ENCODE results near the gene CDH4. TPM values are rescaled to one million over a fixed set of nuclear protein-coding genes. Genes with fewer than 3 reads are reported as not detected.
A peak's percentile ranks its signal among the peaks of the same experiment; 100 is the strongest.

Gene CDH4
- total and polyA plus RNA-seq, 2 of the 8 experiments (the other 6 are each of a cell fraction or from before 2014, with no cell fraction given) = 4.3 to 7.9 TPM

GRCh38 chr20:61419010-61419409, 166.9 kb downstream of the CDH4 start:
- no peak overlapping the region for H2BK120ac ChIP-seq (replicated peaks; ENCODE audit: low read depth, low read length)
- H3K4ac ChIP-seq (replicated peaks; ENCODE audit: insufficient read length, low read depth, low read length) = no peak overlapping the region
- H2AK5ac ChIP-seq (ENCODE audit: low read depth, low read length) = 0 out of 2 replicates have a peak overlapping the region, but pooled peaks have one; percentile 28
- no peak for DNase-seq (ENCODE audit: low read depth in 1 of 2, low spot score in 2 of 2)
- H2BK5ac ChIP-seq (ENCODE audit: low read depth, low read length) = no peak overlapping the region
- H3K36me3 ChIP-seq (ENCODE audit: control insufficient read depth in 2 of 4, insufficient read depth in 4 of 4, low read length in 3 of 4) = no peaks in the 10 kb centered on the region
- POLR2A ChIA-PET (ENCODE audit: partially characterized antibody) = interaction anchor here (1.1 kb wide), 1 partner anchor 17 kb away, joined by 3 read pairs; no protein-coding TSS in a partner anchor
- no peaks in the 10 kb centered on the region for H3K79me2 ChIP-seq (ENCODE audit: control insufficient read depth in 1 of 2, insufficient read depth in 2 of 2, low read length in 2 of 2)
- H3K23me2 ChIP-seq (ENCODE audit: low read depth, low read length) = peaks cover 2% of the 10 kb centered on the region; the same call in 1 of the 2 replicates
- no peak overlapping the region for H3K27ac ChIP-seq (ENCODE audit: low read depth, low read length)
- no peak overlapping the region for H3K18ac ChIP-seq (ENCODE audit: extremely low read depth, low read length)
- H3K9me3 ChIP-seq (ENCODE audit: insufficient read depth in 2 of 2, low read depth in 1 of 2, low read length in 1 of 2) = no peaks in the 10 kb centered on the region
- WGBS, 2 experiments (ENCODE audit: extremely low coverage in 1 of 2, insufficient coverage in 1 of 2, insufficient read length in 1 of 2, insufficient replicate concordance in 2 of 2, low coverage in 1 of 2, low lambda C conversion rate in 2 of 2, missing lambda C conversion rate in 1 of 2) = 89% methylated on average over 14 of the region's 14 CpGs; no CpG with 5 or more reads in 1 of the 2 experiments
- CTCF ChIA-PET (ENCODE audit: partially characterized antibody) = interaction anchor here (1.1 kb wide), 1 partner anchor 468 kb away, joined by 3 read pairs; no protein-coding TSS in a partner anchor
- peaks cover 0 to 9% (median 7%) of the 10 kb centered on the region in 4 experiments; a peak in 5 of 7 replicates for H3K4me1 ChIP-seq (replicated peaks in 1 of 4; ENCODE audit: control insufficient read depth in 3 of 4, insufficient read depth in 4 of 4, low read length in 3 of 4)
- no peak overlapping the region for H2BK12ac ChIP-seq (ENCODE audit: low read depth, low read length)
- H3K56ac ChIP-seq (replicated peaks; ENCODE audit: insufficient read length, low read depth, low read length) = no peak overlapping the region
- no peak for FAIRE-seq
- H3K4me2 ChIP-seq (ENCODE audit: insufficient read depth in 1 of 2, low read depth in 2 of 2, low read length in 2 of 2) = no peak overlapping the region
- H4K91ac ChIP-seq (replicated peaks; ENCODE audit: insufficient read length, low read length) = no peak overlapping the region
- peaks cover 0 to 3% of the 10 kb centered on the region in 2 experiments for H4K20me1 ChIP-seq (replicated peaks in 1 of 2; ENCODE audit: control insufficient read depth in 1 of 2, insufficient read depth in 2 of 2, low read length in 2 of 2)
- no peak overlapping the region for H3K9ac ChIP-seq (replicated peaks in 1 of 4; ENCODE audit: extremely low read depth in 1 of 4, low read depth in 3 of 4, low read length in 3 of 4)
- H3K14ac ChIP-seq (ENCODE audit: insufficient read length) = no peak overlapping the region
- H4K5ac ChIP-seq (ENCODE audit: insufficient read length, low read depth, low read length) = no peak overlapping the region
- TF ChIP-seq SIRT6 (IDR thresholded peaks at IDR 0.05; ENCODE audit: low read length) (no peak), FOSL1 (IDR thresholded peaks at IDR 0.05; ENCODE audit: insufficient read depth, low read depth, low read length) (no peak), BCL11A (IDR thresholded peaks at IDR 0.05; ENCODE audit: low read depth in 2 of 2, low read length in 2 of 2) (no peak), KDM1A (IDR thresholded peaks at IDR 0.05; ENCODE audit: borderline replicate concordance, low read length) (no peak), CHD1 (IDR thresholded peaks at IDR 0.05; ENCODE audit: low read depth, low read length) (no peak), TAF1 (IDR thresholded peaks at IDR 0.05; ENCODE audit: low read depth, low read length) (no peak), RAD21 (IDR thresholded peaks at IDR 0.05 in 1 of 2, conservative IDR thresholded peaks at IDR 0.05 in 1 of 2; ENCODE audit: low read depth in 2 of 2, low read length in 2 of 2) (no peak), SUZ12 (IDR thresholded peaks at IDR 0.05; ENCODE audit: low read length) (no peak), RBBP5 (IDR thresholded peaks at IDR 0.05; ENCODE audit: borderline replicate concordance, low read depth, low read length) (no peak), BACH1 (IDR thresholded peaks at IDR 0.05; ENCODE audit: low read length) (no peak), EP300 (IDR thresholded peaks at IDR 0.05; ENCODE audit: borderline replicate concordance in 1 of 2, low read depth in 2 of 2, low read length in 2 of 2) (no peak)
- no peak overlapping the region for H3K4me3 ChIP-seq (ENCODE audit: extremely low read depth in 1 of 4, insufficient read depth in 2 of 4, low read depth in 3 of 4, low read length in 4 of 4)
- H3K79me1 ChIP-seq (ENCODE audit: low read depth, low read length) = no peaks in the 10 kb centered on the region
- no peak overlapping the region for H2BK20ac ChIP-seq (ENCODE audit: low read length)
- H3K23ac ChIP-seq (ENCODE audit: insufficient read length) = no peak overlapping the region
- H3K27me3 ChIP-seq (replicated peaks in 1 of 4; ENCODE audit: control insufficient read depth in 3 of 4, extremely low read depth in 1 of 4, insufficient read depth in 3 of 4, low read length in 3 of 4) = peaks cover 0 to 2% (median 0%) of the 10 kb centered on the region in 4 experiments; a peak in 3 of 7 replicates
- H2BK15ac ChIP-seq (ENCODE audit: low read length) = 0 out of 2 replicates have a peak overlapping the region, but pooled peaks have one; percentile 61
- no peak overlapping the region for H2AFZ ChIP-seq (ENCODE audit: low read length)
- H4K8ac ChIP-seq (ENCODE audit: extremely low read depth, insufficient read depth, low read length) = no peak overlapping the region

Data from H1 (cell line).